GM19328 (cell line): Measurements from ENCODE around the gene CTBP2.

Experiments used
- ATAC-seq: cut with Tn5 transposase; IDR thresholded peaks from one replicate; pipeline ENCODE4 v1.9.1; 2021; ENCODE audit warnings: mild to moderate bottlenecking, moderate library complexity; ENCODE audit not compliant: unreplicated experiment

The CTBP2 gene

DNA sequence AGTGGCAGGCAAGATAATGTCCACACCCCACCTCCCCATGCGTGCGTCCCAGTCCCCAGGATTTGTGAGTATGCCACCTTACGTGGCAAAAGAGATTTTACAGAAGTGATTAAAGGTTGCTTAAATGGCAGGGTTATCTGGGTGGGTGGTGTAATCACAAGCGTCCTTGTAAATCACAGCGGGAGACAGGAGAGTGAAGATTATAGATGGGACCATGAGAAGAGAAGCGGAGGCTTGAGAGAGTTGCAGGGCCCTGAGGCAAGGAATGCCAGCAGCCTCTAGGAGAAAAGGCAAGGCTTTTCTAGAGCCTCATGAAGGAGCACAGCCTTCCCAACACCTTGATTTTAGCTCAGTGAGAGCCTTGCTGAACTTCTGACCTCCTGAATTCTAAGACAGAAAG, 208.2 kb downstream of the CTBP2 start:
- no peak for ATAC-seq

DNA sequence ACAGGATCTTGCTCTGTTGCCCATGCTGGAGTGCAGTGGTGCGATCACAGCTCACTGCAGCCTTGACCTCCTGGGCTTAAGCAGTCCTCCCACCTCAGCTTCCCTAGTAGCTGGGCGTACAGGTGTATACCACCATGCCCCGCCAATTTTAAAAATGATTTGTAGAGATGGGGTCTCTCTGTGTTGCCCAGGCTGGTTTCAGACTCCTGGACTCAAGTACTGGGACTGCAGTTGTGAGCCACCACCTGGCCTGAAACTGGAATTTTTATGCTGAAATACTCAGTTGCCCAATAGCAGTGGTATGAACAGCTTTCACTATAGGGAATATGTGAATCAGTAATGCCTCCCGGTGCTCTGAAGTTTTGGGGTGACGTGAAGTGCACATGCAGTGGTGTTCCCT, 210.8 kb downstream of the CTBP2 start:
- ATAC-seq: no peak

DNA sequence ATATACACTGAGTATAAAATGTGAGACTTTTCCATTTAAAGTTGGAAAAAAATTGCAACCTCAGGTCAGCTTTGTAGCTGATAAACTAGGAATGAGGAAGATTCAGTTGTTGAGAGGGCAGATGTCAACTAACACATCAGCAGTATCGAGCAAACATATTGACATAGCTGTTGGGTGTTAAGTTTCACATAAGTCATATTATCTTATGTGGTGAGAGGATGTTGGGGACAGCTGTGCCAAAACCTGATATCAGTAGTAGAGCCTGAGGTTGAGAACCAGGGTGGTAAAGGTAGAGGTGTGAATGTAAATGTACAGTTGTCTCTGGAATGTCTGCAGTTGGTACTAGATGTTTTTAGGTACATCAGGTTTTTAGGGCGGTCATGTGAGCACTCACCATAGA, 213.4 kb downstream of the CTBP2 start:
- no peak for ATAC-seq

DNA sequence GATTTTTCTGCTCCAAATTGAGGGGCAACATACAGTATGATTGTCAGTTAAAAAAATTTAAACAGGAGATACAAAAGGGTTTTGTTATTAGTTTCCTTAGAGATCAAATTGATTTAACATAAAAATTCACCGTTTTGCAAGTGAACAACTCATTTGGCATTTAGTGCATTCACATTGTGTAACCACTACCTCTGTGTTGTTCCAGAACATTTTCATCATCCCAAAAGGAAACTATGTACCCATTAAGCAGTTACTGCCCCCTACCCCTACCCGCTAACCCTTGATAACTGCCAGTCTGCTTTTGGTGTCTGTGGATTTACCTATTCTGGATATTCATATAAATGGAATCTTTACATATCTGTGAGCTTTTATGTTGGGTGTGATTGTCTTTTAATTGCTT, 215.4 kb downstream of the CTBP2 start:
- no peak for ATAC-seq

DNA sequence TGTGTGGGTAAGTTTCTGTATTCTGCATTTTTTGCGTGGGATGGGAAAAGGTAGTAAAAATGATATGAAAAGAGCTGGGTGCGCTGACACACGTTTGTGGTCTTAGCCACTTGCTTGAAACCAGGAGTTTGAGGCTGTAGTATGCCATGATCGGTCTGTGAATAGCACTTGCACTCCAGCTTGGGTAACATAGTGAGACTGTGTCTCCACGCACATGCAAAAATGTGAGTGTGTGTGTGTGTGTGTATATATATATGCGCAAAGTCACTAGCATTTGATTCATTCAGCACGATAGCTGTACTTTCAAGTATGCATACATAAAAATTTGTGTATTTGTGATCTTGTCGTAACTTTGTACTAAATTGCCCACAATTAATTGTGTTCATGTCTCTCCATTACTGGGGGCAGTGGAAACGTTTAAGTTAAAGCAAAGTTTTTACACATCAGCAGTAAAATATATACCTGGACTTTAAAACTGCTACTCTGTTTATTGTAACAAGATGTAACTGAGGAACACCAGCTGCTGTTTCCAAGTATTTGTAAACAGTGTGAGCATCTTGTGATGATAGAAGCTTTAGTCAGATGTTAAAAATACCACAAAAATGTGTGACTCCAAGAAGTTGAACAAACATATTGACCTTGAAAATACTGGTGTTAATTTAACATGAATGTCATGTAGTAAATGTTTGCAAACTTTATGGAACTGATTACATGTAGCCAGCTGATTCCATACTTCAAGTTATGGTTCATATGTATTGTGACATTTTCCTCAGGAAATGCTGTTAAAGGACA, 216.9 kb downstream of the CTBP2 start:
- no peak for ATAC-seq

DNA sequence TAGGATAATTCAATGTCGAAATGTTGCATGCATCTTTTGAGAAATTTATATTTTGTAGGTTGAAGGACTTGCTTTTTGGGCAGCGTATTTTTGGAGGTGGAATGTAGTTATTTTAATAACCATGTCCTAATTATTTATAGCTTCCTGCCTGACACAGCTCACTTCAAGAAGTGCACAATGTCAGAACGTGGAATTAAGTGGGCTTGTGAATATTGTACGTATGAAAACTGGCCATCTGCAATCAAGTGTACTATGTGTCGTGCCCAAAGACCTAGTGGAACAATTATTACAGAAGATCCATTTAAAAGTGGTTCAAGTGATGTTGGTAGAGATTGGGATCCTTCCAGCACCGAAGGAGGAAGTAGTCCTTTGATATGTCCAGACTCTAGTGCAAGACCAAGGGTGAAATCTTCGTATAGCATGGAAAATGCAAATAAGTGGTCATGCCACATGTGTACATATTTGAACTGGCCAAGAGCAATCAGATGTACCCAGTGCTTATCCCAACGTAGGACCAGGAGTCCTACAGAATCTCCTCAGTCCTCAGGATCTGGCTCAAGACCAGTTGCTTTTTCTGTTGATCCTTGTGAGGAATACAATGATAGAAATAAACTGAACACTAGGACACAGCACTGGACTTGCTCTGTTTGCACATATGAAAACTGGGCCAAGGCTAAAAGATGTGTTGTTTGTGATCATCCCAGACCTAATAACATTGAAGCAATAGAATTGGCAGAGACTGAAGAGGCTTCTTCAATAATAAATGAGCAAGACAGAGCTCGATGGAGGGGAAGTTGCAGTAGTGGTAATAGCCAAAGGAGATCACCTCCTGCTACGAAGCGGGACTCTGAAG, 217.8 kb downstream of the CTBP2 start:
- no peak for ATAC-seq

DNA sequence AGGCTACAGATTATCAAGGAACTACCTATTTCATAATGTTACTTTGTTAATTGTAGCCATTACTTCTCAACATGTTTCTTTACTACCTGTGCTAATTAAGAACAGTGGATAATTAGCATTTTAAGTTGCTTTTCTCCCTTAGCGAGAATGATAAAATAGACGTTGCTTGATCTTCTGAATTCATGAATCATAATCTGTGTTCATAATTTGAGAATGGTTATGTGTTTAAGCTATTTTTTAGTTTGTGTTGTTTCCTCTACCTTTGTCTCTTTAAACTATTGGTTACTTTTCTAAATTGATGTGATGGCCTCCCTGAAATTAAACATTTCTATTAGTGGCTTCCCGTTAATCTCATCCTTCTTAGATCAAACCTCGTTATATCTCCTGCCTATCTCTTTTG, 218.5 kb downstream of the CTBP2 start, which contains the start of gene ZRANB1:
ZRANB1 (plus strand) TSS at position 301 of the 400 bp plus-strand sequence. CDS start 371 bp downstream, outside the sequence.
- no peak for ATAC-seq

DNA sequence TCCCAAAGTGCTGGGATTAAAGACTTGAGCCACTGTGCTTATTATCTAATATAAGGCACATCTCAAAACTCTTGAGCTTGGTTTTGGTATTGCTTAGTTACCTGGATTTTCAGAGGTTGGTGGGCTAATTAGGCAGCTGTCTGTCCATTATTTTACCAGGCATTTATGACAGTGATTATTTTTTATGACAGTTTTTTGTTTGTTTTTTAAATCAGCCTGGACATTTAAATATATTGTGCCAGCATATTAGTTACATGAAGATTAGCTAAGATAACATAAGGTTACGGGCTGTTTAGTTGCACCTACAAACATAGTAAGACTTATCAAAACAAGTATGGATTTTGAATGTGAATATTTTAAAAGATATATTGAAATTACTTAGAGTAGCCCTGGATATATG, 221.1 kb downstream of the CTBP2 start:
- ATAC-seq: no peak

DNA sequence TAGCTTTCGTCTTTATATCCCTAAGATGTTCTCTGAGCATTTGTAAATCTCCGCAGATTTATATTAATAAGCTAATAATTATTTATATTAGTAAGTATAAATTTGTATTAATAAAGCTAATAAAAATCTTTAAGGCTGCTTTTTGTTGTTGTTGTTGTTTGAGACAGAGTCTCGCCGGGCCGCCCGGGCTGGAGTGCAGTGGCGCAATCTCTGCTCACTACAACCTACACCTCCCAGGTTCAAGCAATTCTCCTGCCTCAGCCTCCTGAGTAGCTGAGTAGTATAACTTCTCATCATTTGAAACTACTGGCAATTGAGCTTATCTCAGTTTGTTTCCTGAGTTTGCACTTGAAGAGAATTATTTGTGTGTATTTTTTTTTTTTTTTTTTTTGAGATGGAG, 223.6 kb downstream of the CTBP2 start:
- ATAC-seq: no peak

DNA sequence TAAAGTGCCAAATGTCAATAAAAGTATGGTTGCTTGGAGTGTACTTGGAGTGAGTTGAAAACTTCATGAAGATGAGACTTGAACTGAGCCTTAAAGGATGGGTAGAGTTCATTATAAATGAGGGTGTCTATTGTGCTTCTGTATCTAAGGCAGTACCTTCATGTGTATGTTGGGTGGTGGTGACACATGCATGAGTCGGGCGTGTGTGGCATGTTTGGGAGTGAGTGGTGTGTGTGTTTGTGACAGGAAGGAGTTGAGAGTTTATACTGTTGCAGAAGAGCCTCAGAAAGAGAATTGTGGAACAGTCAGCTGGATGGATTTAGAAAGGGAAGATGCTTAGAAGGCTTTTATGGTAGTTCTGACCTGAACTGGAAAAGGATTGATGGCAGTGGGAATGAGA, 224.4 kb downstream of the CTBP2 start:
- ATAC-seq: no peak
